HEK293T (cell line): ENCODE results near the gene ASB5.

Experiments
- ELF4 ChIP-seq: fragments of 450-650 bp; IDR thresholded peaks from 2 replicates; pipeline ENCODE4 v1.6.1; 2017; ENCODE audit warnings: antibody characterized with exemption
- HDGF ChIP-seq: fragments of 450-650 bp; IDR thresholded peaks from 2 replicates; pipeline ENCODE4 v1.6.1; 2017; ENCODE audit warnings: antibody characterized with exemption, borderline replicate concordance
- SUZ12 ChIP-seq: fragments of 450-650 bp; IDR thresholded peaks from 2 replicates; pipeline ENCODE4 v1.6.1; 2016; ENCODE audit warnings: mild to moderate bottlenecking
- TARDBP ChIP-seq: fragments of 450-650 bp; IDR thresholded peaks from 2 replicates; pipeline ENCODE4 v1.6.1; 2016

- TF ChIP-seq ELF4 (no peak), HDGF (no peak), SUZ12 (no peak), TARDBP (no peak)
Observed at GRCh38 chr4:176193126-176193525, 75.9 kb downstream of the ASB5 start.
